Activated CD8-positive, alpha-beta memory T cell treated with anti-CD3 and anti-CD28 coated beads, Interleukin-2, amount 50 U/mL, for 24 hours (primary cell): ENCODE measurements around the gene TMEM219.
"Not testable (repeated sequence)": the region's sequence is repeated elsewhere in the genome, so short reads cannot be mapped to it uniquely, and the experiment has no call there.

Experiments used
- DNase-seq: peaks from one replicate; pipeline ENCODE4 v3.0.0-alpha.2; 2020; ENCODE audit errors: extremely low read depth

The TMEM219 gene

GRCh38 chr16:29951625-29952365 is 10.1 kb upstream of the TMEM219 start:
- DNase-seq, result no peak

DNA sequence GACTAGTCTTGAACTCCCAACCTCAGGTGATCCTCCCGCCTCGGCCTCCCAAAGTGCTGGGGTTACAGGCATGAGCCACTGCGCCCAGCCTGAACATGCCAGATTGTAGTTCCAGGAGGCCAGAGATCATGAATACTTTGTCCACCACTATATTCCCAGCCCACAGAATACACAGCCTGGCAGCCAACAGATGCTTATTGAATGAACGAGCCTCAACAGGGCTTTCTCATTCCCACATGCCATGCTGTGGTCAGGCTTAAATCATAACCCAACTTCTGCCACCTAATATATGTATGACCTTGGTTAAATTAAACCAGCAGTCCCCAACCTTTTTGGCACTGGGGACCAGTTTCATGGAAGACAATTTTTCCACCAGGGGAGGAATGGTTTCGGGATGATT is 3.1 kb upstream of the TMEM219 start:
- no peak for DNase-seq

- no peak for DNase-seq
These were observed 2.6 kb upstream of the TMEM219 start for GRCh38 chr16:29959293-29959692.

- not testable (repeated sequence) for DNase-seq
These were observed 2.1 kb upstream of the TMEM219 start for GRCh38 chr16:29959821-29960220.

DNA sequence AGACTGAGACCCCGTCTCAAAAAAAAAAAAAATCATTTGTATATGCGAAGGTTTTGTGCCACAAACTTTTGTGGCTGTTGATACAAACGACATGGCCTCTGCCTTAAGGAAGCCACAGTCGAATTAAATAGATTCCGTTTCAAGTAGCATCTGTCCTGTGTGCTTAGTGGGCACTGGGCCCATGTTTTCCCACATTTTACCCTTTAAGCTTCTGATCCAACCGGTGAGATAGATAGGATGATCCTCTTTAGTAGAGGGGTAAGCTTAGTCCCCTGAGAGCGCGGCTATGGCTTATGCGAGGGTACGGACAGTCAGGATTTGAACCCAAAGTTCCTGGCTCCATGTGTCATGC is 776 bp upstream of the TMEM219 start:
- no peak for DNase-seq

GRCh38 chr16:29962344-29962994 is 590 bp downstream of the TMEM219 start:
- DNase-seq, result no peak

- no peak for DNase-seq
These were observed 1.3 kb downstream of the TMEM219 start for GRCh38 chr16:29963021-29963743.

DNA sequence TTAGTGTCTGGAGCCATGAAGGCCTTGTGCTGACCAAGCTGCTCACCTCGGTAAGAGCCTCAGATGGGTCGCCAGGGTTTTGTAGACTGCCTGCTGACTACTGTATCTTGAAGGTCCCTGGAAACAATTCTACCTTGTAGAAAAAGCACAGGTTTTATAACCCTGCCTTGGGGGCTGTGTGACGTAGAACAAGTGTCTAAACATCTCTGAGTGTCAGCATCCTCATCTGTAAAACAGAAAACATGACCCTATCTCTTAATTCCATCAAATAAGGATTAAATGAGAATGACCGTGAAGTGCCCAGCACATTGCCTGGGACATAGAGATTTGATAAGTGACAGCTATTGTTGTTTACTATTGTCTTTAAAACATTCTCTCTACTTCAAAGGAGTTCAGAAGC is 6.3 kb downstream of the TMEM219 start:
- no peak for DNase-seq

DNA sequence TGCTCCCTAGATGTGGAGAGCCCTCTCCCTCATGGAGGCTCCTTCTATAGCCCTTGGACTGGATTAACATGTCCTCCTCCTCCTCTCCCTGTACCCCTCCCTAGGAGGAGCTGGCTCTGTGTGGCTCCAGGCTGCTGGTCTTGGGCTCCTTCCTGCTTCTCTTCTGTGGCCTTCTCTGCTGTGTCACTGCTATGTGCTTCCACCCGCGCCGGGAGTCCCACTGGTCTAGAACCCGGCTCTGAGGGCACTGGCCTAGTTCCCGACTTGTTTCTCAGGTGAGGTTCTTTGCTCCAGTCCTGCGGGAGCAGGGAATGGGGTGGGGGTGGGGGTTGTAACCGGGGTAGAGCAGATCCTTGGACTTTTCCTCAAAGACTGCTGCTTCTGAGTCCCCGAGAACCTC is 9.4 kb downstream of the TMEM219 start:
- no peak for DNase-seq

DNA sequence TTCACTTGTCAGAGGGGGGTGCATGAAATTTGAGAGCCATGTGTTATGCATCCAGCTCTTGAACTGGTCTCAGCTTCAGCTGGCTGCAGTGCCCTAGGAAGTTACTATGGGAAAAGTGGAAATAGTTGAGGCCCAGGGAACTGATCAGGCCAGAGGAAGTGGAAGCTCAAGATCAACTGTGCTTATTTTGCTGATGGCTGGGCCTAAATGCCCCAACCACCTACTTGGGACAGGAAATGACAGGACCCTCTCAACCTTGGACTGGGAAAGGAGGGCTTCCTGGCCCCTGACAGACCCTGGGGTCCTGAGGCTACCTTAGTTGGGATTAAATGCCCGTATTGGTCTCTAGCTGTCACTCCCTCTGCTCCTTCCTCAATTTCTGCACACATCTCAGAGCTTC is 10.6 kb downstream of the TMEM219 start:
- DNase-seq, result no peak

DNA sequence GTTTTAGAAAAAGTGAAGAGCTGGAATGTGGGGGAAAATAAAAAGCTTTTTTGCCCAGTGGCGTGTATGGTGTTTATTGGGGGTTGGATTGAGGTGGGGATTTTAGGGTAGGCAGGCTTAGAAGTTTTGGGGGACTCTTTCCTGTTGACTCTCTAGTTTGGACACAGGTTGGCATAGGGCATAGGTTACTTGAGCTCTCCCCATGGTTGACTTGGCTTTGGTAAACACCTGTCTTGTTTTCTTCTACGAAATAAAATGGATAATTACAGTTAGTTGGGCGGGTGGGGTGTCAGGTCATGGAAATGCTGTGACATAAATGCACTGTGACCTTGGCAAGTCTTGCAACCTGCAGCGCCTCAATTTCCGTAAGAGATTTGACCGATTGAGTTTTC is 11.1 kb downstream of the TMEM219 start:
- no peak for DNase-seq

DNA sequence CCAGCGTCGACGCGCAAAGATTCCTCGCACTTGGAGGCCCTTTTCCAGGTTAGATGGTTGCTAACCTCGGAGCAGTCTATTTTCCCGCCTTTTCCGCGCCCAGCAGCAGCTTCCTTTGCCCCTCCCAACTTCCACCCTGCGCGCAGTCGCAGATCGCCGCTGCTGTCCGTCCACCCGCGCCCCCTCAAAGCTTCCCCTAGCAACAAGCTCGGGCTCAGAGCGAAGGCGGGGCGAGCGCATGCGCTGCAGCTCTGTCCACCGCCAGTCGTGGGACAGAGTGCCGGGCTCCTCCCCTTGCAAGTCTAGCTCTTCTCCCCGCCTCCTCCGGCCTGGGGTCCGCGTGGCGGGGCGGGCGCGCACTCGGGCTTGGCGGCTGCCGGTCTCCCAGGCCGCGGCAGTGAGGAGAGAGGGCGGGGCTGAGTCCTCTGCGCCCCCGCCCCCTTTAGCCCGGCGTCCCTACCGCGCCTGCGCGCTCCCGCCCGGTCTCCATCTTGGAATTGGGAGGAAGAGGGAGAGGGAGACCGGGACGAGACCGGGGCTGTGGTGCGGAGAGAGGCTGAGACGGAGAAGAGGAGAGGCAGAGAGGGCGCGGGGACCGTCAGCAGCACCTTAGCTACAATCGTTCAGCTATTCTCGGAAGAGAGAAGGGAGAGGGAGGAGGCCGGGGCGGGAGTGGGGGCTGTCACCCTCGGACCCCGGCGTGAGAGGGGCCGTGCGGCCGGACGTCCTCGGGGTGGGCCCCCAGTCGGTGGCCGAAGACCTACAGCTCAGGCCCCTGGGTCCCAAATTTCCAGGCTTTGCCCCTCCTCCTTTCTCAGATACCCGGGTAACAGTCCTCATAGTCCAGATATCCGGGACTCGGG is 11.7 kb downstream of the TMEM219 start, which contains the start of gene TAOK2:
Gene TAOK2, plus strand, starts transcription at position 485 of the 863 bp plus-strand sequence. CDS start 3,905 bp downstream, outside the sequence.
- peak; percentile 94 for DNase-seq

DNA sequence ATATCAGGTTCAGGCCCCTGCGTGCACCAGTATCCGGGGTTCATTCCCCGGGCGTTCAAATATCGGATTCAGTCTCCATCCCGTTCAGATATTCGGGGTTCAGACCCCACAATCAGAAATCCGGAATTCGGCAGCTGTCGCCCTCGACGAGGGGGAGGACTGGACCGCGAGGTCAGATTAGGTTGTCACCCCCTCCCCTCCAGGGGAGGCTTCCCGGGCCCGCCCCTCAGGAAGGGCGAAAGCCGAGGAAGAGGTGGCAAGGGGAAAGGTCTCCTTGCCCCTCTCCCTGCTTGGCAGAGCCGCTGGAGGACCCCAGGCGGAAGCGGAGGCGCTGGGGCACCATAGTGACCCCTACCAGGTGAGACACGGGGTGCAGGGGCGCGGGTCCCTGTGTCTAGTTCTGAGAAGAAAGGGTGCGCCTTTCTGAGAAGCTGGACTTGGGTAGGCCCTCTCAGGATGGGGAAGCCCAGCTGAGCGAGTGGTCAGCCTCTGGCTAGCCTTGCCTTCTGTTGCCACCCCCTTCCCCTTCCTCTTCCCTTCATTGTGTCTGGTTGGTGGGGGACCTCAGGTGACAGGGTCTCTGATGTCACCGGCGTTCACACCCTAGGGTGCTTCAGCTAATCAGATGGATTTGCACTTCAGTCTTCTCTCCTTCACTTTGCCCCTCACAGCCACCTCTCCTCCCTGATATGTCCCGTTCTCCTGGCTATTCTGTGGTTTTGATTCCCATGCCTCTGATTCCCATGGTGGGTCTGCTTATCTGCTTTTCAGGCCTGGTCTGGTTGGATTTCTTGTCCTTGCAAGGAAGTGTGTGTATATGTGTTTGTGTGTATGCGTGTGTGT is 12.6 kb downstream of the TMEM219 start:
- no peak for DNase-seq

DNA sequence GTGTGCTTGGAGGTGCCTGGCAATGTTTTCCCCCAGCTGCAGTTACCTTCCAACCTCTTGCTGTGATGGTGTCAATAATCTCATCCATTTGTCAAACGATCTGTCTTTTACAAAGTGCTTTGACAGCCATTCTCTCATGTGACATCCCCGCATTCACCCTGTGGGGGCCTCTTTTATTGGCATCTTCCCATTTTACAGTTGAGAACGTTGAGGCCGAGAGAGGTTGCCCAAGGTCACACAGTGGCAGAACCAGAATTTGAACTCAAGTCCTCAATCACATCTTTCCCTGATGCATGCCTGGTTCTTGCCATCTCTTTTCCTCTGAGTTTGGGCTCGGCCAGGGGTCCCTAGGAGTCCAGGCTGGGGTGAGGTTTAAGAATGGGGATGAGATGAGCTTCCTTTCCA is 13.3 kb downstream of the TMEM219 start:
- no peak for DNase-seq

DNA sequence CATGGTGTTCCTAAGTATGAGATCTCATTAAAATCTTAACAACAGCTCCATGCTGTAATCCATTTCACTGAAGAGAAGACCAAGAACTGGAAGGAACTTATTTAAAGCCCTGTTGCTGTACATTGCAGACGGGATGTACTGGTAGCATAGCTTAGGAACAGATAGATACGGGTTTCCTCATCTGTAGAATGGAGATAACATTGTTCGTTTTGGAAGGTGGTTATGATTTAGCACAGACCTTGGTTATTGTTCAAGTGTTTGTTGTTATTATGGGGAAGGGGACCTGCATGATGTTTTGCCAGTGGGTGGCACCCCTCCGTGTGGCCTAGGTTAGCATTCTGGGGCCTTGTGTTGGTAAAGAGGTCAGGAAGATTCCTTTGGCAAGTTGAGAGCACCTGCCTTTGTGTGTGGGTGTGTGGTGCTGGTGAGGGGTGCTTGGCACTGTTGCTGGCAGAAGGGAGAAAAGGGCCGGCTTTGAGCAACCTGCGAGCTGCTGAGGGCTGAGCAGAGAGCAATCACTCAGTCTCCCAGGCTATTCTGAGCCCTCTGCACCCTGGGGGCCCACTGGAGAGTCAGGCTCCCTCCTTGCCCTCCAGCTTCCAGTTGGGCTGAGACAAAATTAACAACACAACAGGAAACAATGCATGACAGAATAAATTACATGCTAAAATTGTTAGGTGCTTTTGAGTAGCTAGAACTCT is 14.1 kb downstream of the TMEM219 start:
- DNase-seq, result no peak

DNA sequence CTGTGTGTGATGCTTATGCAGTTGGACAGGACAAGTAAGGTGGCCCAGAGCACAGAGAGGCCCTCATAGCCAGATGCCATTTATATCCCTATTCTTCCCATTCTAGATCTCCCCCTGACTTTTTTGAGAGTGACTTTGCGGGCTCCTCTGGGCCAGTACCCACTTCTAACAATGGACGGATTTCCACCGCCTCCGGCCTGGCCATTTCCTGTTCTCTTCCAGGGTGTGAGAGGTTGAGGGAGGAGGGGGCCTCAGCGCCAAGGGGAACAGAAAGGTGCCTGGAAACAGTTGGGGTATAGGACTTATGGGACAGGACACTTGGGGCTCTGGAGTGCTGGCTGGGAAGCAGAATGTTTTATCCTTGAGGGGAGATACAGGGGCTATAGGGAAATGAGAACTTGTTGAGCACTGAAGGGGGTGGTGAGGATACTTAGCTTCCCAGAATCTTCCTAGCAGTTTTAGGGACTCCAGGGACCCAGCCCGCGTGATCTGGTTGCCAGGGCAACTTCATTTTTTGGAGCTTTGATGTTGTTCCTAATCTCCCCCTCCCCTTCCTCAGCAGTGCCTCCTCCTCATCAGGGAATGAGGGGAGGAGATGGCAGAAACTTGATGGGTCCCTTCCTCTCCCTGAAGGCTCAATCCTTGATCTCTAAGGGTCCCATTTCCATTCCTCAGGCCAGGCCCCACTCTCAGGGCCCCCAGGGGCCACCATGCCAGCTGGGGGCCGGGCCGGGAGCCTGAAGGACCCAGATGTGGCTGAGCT is 15.4 kb downstream of the TMEM219 start:
- no peak for DNase-seq

DNA sequence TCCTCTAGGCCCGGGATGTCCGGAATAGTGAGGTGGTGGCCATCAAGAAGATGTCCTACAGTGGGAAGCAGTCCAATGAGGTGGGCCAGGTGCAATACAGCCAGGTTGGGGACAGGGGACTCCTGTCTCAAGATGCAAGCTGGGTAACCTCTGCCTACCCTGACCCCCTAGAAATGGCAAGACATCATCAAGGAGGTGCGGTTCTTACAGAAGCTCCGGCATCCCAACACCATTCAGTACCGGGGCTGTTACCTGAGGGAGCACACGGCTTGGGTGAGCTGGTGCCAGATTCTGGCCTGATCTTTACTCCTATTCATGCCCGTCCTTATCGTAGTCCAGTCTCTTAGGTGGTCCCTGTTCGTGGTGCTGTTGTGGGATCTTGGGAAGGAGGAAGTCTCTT is 16.2 kb downstream of the TMEM219 start:
- DNase-seq, result no peak

GRCh38 chr16:29978564-29979270 is 16.8 kb downstream of the TMEM219 start:
- DNase-seq, result no peak
